Measurements from ENCODE around the gene BPIFB1.

The BPIFB1 gene

DNA sequence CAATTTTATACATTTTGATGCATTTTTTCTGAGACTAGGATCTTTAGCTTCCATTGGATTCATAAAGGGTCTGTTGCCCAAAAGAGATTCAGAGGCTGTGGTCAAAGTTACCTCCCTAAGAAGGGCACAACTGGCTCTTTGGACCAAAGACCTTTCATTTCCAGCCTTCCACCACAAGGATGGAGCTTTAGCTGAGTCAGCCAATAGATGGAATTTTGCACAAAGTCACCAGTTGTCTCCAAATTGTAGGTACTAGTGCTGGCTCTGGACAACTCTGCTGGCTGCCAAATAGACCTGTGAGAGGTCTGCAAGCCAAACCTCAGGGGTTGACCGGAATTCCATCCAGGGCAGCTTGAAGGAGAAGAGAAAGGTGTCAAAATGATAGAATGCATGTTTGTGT is 46.7 kb upstream of the BPIFB1 start:
- H3K4me2 ChIP-seq (ENCODE audit: low read depth, low read length, poor library complexity, severe bottlenecking) = no peak overlapping the region
- H3K9me2 ChIP-seq (replicated peaks; ENCODE audit: insufficient read depth, low read length) = no peaks in the 10 kb centered on the region
- H3K4me3 ChIP-seq (ENCODE audit: insufficient read depth, low read length, poor library complexity, severe bottlenecking) = no peak overlapping the region
- no peaks in the 10 kb centered on the region for H3F3A ChIP-seq (ENCODE audit: insufficient read depth)
- H3K9ac ChIP-seq (ENCODE audit: low read length) = no peak overlapping the region
- no peak overlapping the region for H3K27ac ChIP-seq (ENCODE audit: low read depth, low read length)
- H3K27me3 ChIP-seq (ENCODE audit: low read length) = no peaks in the 10 kb centered on the region
- H4K20me1 ChIP-seq (ENCODE audit: low read depth, low read length) = no peaks in the 10 kb centered on the region
- H3K79me2 ChIP-seq (ENCODE audit: insufficient read depth, low read length) = no peaks in the 10 kb centered on the region
- no peaks in the 10 kb centered on the region for H3K36me3 ChIP-seq (ENCODE audit: low read length)
- no peak for TF ChIP-seq EZH2phosphoT487 (conservative IDR thresholded peaks at IDR 0.05; ENCODE audit: low read length)
- TF ChIP-seq, protein P1, sequence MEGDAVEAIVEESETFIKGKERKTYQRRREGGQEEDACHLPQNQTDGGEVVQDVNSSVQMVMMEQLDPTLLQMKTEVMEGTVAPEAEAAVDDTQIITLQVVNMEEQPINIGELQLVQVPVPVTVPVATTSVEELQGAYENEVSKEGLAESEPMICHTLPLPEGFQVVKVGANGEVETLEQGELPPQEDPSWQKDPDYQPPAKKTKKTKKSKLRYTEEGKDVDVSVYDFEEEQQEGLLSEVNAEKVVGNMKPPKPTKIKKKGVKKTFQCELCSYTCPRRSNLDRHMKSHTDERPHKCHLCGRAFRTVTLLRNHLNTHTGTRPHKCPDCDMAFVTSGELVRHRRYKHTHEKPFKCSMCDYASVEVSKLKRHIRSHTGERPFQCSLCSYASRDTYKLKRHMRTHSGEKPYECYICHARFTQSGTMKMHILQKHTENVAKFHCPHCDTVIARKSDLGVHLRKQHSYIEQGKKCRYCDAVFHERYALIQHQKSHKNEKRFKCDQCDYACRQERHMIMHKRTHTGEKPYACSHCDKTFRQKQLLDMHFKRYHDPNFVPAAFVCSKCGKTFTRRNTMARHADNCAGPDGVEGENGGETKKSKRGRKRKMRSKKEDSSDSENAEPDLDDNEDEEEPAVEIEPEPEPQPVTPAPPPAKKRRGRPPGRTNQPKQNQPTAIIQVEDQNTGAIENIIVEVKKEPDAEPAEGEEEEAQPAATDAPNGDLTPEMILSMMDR (IDR thresholded peaks at IDR 0.05; ENCODE audit: insufficient read depth, low read length, poor library complexity, severe bottlenecking) = no peak
- no peak overlapping the region for H2AFZ ChIP-seq (ENCODE audit: low read depth, low read length, severe bottlenecking)
- H3K9me3 ChIP-seq (ENCODE audit: insufficient read depth, low read length) = no peaks in the 10 kb centered on the region

GRCh38 chr20:33237989-33238388 is 45.0 kb upstream of the BPIFB1 start:
- Histone ChIP-seq H3K9me2 (replicated peaks; ENCODE audit: insufficient read depth, low read length) (no peaks in the 10 kb centered on the region), H3K36me3 (ENCODE audit: low read length) (no peaks in the 10 kb centered on the region), H3K27ac (ENCODE audit: low read depth, low read length) (no peak overlapping the region), H3K4me2 (ENCODE audit: low read depth, low read length, poor library complexity, severe bottlenecking) (no peak overlapping the region), H4K20me1 (ENCODE audit: low read depth, low read length) (no peaks in the 10 kb centered on the region), H3K9me3 (ENCODE audit: insufficient read depth, low read length) (no peaks in the 10 kb centered on the region), H3F3A (ENCODE audit: insufficient read depth) (no peaks in the 10 kb centered on the region), H3K79me2 (ENCODE audit: insufficient read depth, low read length) (no peaks in the 10 kb centered on the region), H2AFZ (ENCODE audit: low read depth, low read length, severe bottlenecking) (no peak overlapping the region), H3K9ac (ENCODE audit: low read length) (no peak overlapping the region), H3K4me3 (ENCODE audit: insufficient read depth, low read length, poor library complexity, severe bottlenecking) (no peak overlapping the region), H3K27me3 (ENCODE audit: low read length) (no peaks in the 10 kb centered on the region)
- TF ChIP-seq, protein P1 (IDR thresholded peaks at IDR 0.05; ENCODE audit: insufficient read depth, low read length, poor library complexity, severe bottlenecking) = no peak

GRCh38 chr20:33239418-33239817 is 43.6 kb upstream of the BPIFB1 start:
- Histone ChIP-seq H3K9me2 (replicated peaks; ENCODE audit: insufficient read depth, low read length) (no peaks in the 10 kb centered on the region), H4K20me1 (ENCODE audit: low read depth, low read length) (no peaks in the 10 kb centered on the region), H3K36me3 (ENCODE audit: low read length) (no peaks in the 10 kb centered on the region), H3K27ac (ENCODE audit: low read depth, low read length) (no peak overlapping the region), H3K27me3 (ENCODE audit: low read length) (no peaks in the 10 kb centered on the region), H3K9ac (ENCODE audit: low read length) (no peak overlapping the region), H3K4me3 (ENCODE audit: insufficient read depth, low read length, poor library complexity, severe bottlenecking) (no peak overlapping the region), H3K79me2 (ENCODE audit: insufficient read depth, low read length) (no peaks in the 10 kb centered on the region), H3F3A (ENCODE audit: insufficient read depth) (no peaks in the 10 kb centered on the region), H3K4me2 (ENCODE audit: low read depth, low read length, poor library complexity, severe bottlenecking) (no peak overlapping the region), H2AFZ (ENCODE audit: low read depth, low read length, severe bottlenecking) (no peak overlapping the region), H3K9me3 (ENCODE audit: insufficient read depth, low read length) (no peaks in the 10 kb centered on the region)
- TF ChIP-seq, protein P1 (IDR thresholded peaks at IDR 0.05; ENCODE audit: insufficient read depth, low read length, poor library complexity, severe bottlenecking) = no peak
- TF ChIP-seq EZH2phosphoT487 (conservative IDR thresholded peaks at IDR 0.05; ENCODE audit: low read length) = no peak
